ENCODE measurements around the gene CUEDC2.

DNA sequence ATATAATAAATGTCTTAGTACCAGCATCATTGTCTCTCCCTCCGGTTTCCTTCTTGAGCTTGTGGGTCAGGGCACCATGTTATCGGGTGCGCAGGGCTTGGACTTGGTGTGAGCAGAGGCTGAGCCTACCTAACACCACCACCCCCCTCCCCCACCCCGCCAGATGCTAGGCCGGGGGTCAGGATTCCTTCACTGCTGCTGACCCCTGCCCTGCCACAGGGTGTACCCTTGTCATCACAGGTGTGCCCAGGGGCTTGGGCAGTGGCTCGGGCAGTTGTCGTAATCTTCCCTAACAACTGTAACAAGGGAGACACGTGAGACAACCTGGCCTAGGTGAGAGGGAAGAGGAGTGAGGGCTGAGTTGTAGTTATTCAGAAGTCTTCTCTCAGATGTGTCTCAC lies 49.5 kb downstream of the CUEDC2 start:
- TF ChIP-seq FOXM1 (IDR thresholded peaks at IDR 0.05; ENCODE audit: borderline replicate concordance) (no peak), BHLHE40 (IDR thresholded peaks at IDR 0.05; ENCODE audit: borderline replicate concordance) (no peak), ZNF384 (IDR thresholded peaks at IDR 0.05) (no peak), CTBP1 (IDR thresholded peaks at IDR 0.05; ENCODE audit: borderline replicate concordance) (no peak)
